Kidney (tissue), 14 donors: Measurements from ENCODE around the gene KLK6. TPM values are rescaled to one million over a fixed set of nuclear protein-coding genes. Genes with fewer than 3 reads are reported as not detected.

Experiments
- DNase-seq, 5 donors: peaks; one replicate each; pipeline ENCODE4 v3.0.0-alpha.2; 2013 to 2020
- FAIRE-seq: peaks from 2 replicates; lab custom pipeline; 2012; peaks lifted over from hg19 to GRCh38; lab: Jason Lieb, UNC
- H3K27ac ChIP-seq, 2 donors: one replicate each; pipeline ENCODE4 v1.7.0; 2013; ENCODE audit warnings: low read depth in 2 of 2, low read length in 2 of 2, inconsistent platforms in 1 of 2
- H3K27me3 ChIP-seq: one replicate; pipeline ENCODE4 v1.7.1; 2013; ENCODE audit warnings: low read length, inconsistent platforms; ENCODE audit not compliant: control insufficient read depth, insufficient read depth
- H3K36me3 ChIP-seq, 3 donors: one replicate each; pipeline versions ENCODE4 v1.7.0 to v1.7.1; 2013; ENCODE audit warnings: low read length in 3 of 3, control low read depth in 1 of 3, inconsistent platforms in 1 of 3; ENCODE audit not compliant: insufficient read depth in 3 of 3, control insufficient read depth in 2 of 3
- H3K4me1 ChIP-seq, 3 donors: one replicate each; pipeline versions ENCODE4 v1.7.0 to v1.7.1; 2013; ENCODE audit warnings: low read length in 3 of 3, inconsistent platforms in 1 of 3, low read depth in 1 of 3; ENCODE audit not compliant: control insufficient read depth in 2 of 3, insufficient read depth in 2 of 3
- H3K4me3 ChIP-seq, 3 donors: one replicate each; pipeline versions ENCODE4 v1.7.0 to v1.8.1; 2013; ENCODE audit warnings: low read length in 3 of 3, control low read depth in 1 of 3, inconsistent platforms in 1 of 3
- H3K9ac ChIP-seq, 3 donors: one replicate each; pipeline versions ENCODE4 v1.7.0 to v1.7.1; 2013; ENCODE audit warnings: low read length in 3 of 3, control low read depth in 1 of 3, inconsistent platforms in 1 of 3
- H3K9me3 ChIP-seq, 3 donors: one replicate each; pipeline versions ENCODE4 v1.7.0 to v1.7.1; 2013; ENCODE audit warnings: low read length in 3 of 3, control low read depth in 1 of 3, inconsistent platforms in 1 of 3; ENCODE audit not compliant: control insufficient read depth in 2 of 3, insufficient read depth in 1 of 3
- CTCF ChIP-seq: IDR thresholded peaks from 3 replicates; pipeline ENCODE4 v1.5.1; 2012; ENCODE audit warnings: mild to moderate bottlenecking, moderate library complexity, borderline replicate concordance; ENCODE audit not compliant: insufficient read depth; ENCODE audit errors: extremely low read depth
- intact Hi-C: fragments of 100-400 bp; cut with DNase I; formaldehyde crosslinking; loops from one replicate; pipeline ENCODE4 v1.11.1; 2022
- polyA plus RNA-seq: library from polyadenylated mRNA; stranded (reverse); fragments of 350-450 nt; fragmentation: Illumina TruSeq; extraction: RNeasy Lipid Tissue Mini Kit (QIAGEN cat#74804); gene quantifications from one replicate; pipeline ENCODE4 v1.2.3, GENCODE V29; 2014; ENCODE audit warnings: low read depth, low replicate concordance; ENCODE audit not compliant: insufficient read depth
- total RNA-seq: library from RNA; stranded (reverse); fragmentation: NEBNext Ultra II Directional; extraction: Animal tissue kit (Norgen Biotek cat#: 25700); gene quantifications from one replicate; pipeline ENCODE4 v1.2.1, GENCODE V29; 2021
- donor health status: control.
- donor health status: control.
- donor health status: control.
- donor health status: control.
- donor health status: control.
- donor health status: DM: yes; HTN: yes; CAD: no.
- donor health status: Normal renal cell carcinoma (clear cell type).

The KLK6 gene
- total and polyA plus RNA-seq, 2 donors from 2014 or later = 15.0 to 30.3 TPM

DNA sequence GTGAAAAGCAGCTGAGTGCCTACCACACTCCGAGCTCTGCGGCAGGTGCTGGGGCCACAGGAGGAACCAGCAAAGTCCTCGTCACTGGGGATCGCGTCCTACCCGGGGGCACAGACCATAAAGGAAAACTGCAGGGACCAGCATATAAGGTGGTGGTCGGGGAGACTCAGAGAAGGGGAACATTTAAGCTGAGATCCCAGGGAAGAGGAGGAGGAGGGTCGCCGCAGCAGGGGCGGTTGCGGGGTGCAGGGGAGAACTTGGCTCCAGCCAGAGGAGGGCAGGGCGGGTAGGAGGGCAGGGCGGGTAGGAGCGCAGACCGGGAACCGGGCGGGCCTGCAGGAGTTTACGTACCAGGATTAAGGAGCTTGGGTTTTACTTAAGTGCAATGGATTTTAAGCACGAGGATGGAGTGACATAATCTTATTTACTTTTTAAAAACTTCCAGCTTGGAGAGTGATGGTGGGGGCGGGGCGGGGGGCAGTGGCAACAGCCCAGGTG, 57.2 kb downstream of the KLK6 start:
- no peak for FAIRE-seq
- peaks cover 23% of the 10 kb centered on the region for H3K27me3 ChIP-seq
- no peak overlapping the region for H3K9ac ChIP-seq
- H3K36me3 ChIP-seq = no peaks in the 10 kb centered on the region
- TF ChIP-seq CTCF = no peak
- H3K4me3 ChIP-seq = no peak overlapping the region
- H3K4me1 ChIP-seq = no peaks in the 10 kb centered on the region
- DNase-seq = no peak
- no peaks in the 10 kb centered on the region for H3K9me3 ChIP-seq
- no peak overlapping the region for H3K27ac ChIP-seq
- intact Hi-C loops = no loop called here

DNA sequence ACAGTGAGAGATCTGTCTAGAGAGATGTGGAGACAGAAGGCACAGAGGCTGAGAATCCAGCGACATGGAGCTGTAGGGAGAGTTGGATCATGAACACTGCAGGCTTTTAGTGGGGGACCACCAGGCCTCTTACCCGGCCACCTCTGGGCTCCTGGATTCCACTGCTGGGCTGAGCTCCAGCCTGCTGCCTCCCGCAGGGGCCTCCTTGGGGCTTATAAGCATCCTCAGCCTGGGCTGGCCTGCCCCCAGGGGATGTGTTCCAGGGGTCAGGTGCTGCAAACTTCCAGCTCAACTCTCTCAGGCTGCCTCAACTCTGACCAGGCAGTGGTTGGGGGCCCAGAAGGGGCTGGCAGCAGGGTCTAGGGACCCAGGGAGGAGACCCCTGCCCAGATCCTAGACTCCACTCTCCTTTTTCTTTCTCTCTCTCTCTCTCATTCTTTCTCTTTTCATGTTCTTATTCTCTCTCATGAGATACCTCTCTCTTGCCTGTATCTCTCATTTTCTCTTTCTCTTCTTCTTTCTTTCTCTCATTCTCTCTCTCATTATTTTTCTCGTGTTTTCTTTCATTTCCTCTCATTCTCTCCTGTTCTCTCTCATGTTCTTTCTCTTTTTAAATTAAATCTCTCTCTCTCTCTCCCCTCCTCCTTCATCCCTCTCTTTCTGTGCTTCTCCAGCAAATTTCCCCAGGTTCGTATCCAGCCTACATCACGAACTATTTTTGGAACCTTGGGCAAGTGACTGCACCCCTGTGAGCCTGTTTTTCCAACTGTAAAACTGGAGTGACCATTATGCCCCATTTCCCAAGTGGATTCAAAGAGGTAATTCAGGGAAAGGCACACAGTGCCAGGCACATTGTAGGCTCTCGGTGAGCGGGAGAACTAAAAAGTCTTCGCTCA, 57.9 kb downstream of the KLK6 start, which contains the start of gene KLK4:
Gene KLK4, minus strand, starts transcription at position 190 of the 896 bp plus-strand sequence. CDS start 657 bp downstream, outside the sequence.
- Histone ChIP-seq H3K4me3 (no peak within 1 kb of the TSS), H3K4me1 (no peaks in the 10 kb centered on the region), H3K9ac (no peak within 1 kb of the TSS), H3K9me3 (no peaks in the 10 kb centered on the region), H3K27me3 (peaks cover 23% of the 10 kb centered on the region), H3K27ac (no peak within 1 kb of the TSS), H3K36me3 (no peaks in the 10 kb centered on the region)
- FAIRE-seq = no peak
- TF ChIP-seq CTCF = no peak
- no peak for DNase-seq
- intact Hi-C loops = no loop called here

DNA sequence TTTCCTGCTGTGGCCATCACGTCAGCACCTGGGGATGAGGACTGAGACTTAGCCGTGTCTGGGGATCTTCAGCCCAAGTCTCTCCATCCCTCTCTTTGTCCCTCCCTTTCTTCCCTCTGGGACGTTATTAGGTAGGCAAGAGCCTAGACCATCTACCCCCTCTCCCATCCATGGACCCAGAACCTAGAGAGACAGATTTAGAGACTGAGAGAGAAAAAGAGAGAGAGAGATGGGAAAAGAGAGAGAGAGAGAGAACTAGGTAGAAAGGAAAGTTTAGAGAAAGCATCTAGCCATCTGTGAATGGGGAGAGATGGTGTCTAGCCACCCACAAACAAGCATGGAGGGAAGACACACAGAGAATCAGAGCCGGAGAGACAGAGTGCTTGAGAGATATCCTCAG, 58.7 kb downstream of the KLK6 start:
- TF ChIP-seq CTCF = no peak
- FAIRE-seq (no peak), DNase-seq (no peak)
- Histone ChIP-seq H3K9ac (no peak overlapping the region), H3K27ac (no peak overlapping the region), H3K4me1 (no peaks in the 10 kb centered on the region), H3K36me3 (no peaks in the 10 kb centered on the region), H3K27me3 (peaks cover 23% of the 10 kb centered on the region), H3K4me3 (no peak overlapping the region), H3K9me3 (no peaks in the 10 kb centered on the region)
- intact Hi-C loops = no loop called here
